WERI-Rb-1 (cell line): ENCODE measurements around the gene BTN2A1.

ENCODE experiments used
- DNase-seq: peaks from one replicate; pipeline ENCODE4 v3.0.0-alpha.2; 2020
- H3K27ac ChIP-seq: fragments of 250-450 bp; sonication (Bioruptor Pico); 2 replicates; pipeline ENCODE4 v1.5.1; 2020; ENCODE audit warnings: mild to moderate bottlenecking, moderate library complexity
- H3K27me3 ChIP-seq: fragments of 250-450 bp; sonication (Bioruptor Pico); 2 replicates; pipeline ENCODE4 v1.5.1; 2021; ENCODE audit warnings: mild to moderate bottlenecking, low read depth, moderate library complexity; ENCODE audit not compliant: insufficient read depth, severe bottlenecking
- H3K36me3 ChIP-seq: fragments of 250-450 bp; sonication (Bioruptor Pico); 2 replicates; pipeline ENCODE4 v1.5.1; 2020; ENCODE audit warnings: mild to moderate bottlenecking, moderate library complexity
- H3K4me3 ChIP-seq: 2 replicates; pipeline ENCODE4 v1.5.1; 2011; ENCODE audit warnings: low read depth, mild to moderate bottlenecking, control low read depth, low read length
- H3K9me3 ChIP-seq: fragments of 250-450 bp; sonication (Bioruptor Pico); 2 replicates; pipeline ENCODE4 v1.5.1; 2021; ENCODE audit warnings: mild to moderate bottlenecking, moderate library complexity; ENCODE audit not compliant: severe bottlenecking
- CTCF ChIP-seq: IDR thresholded peaks from 2 replicates; pipeline ENCODE4 v1.5.1; 2011; ENCODE audit warnings: low read depth, mild to moderate bottlenecking, control low read depth, inconsistent platforms, low read length

BTN2A1 gene

GRCh38 chr6:26447257-26447656 lies 10.5 kb upstream of the BTN2A1 start:
- no peak for TF ChIP-seq CTCF
- no peaks in the 10 kb centered on the region for H3K9me3 ChIP-seq
- no peaks in the 10 kb centered on the region for H3K36me3 ChIP-seq
- no peaks in the 10 kb centered on the region for H3K27me3 ChIP-seq
- no peak overlapping the region for H3K27ac ChIP-seq
- no peak overlapping the region for H3K4me3 ChIP-seq
- no peak for DNase-seq

GRCh38 chr6:26450240-26450639 lies 7.5 kb upstream of the BTN2A1 start:
- Histone ChIP-seq H3K27me3 (no peaks in the 10 kb centered on the region), H3K36me3 (no peaks in the 10 kb centered on the region), H3K27ac (no peak overlapping the region), H3K9me3 (no peaks in the 10 kb centered on the region), H3K4me3 (no peak overlapping the region)
- TF ChIP-seq CTCF: no peak; the same call in 1 of the 2 replicates
- DNase-seq: no peak

- TF ChIP-seq CTCF: no peak
- Histone ChIP-seq H3K27ac (no peak overlapping the region), H3K36me3 (no peaks in the 10 kb centered on the region), H3K27me3 (no peaks in the 10 kb centered on the region), H3K9me3 (no peaks in the 10 kb centered on the region), H3K4me3 (no peak overlapping the region)
- no peak for DNase-seq
Measured at GRCh38 chr6:26452631-26453235, 5.0 kb upstream of the BTN2A1 start.

- no peak overlapping the region for H3K27ac ChIP-seq
- H3K27me3 ChIP-seq: no peaks in the 10 kb centered on the region
- H3K36me3 ChIP-seq: peaks cover 8% of the 10 kb centered on the region
- DNase-seq: no peak
- H3K4me3 ChIP-seq: no peak overlapping the region
- no peak for TF ChIP-seq CTCF
- H3K9me3 ChIP-seq: no peaks in the 10 kb centered on the region
Measured at GRCh38 chr6:26454631-26455030, 3.1 kb upstream of the BTN2A1 start.

GRCh38 chr6:26455357-26455970 lies 2.3 kb upstream of the BTN2A1 start:
- Histone ChIP-seq H3K36me3 (peaks cover 14% of the 10 kb centered on the region), H3K27ac (no peak overlapping the region), H3K27me3 (no peaks in the 10 kb centered on the region), H3K4me3 (no peak overlapping the region), H3K9me3 (no peaks in the 10 kb centered on the region)
- no peak for DNase-seq
- no peak for TF ChIP-seq CTCF
